ENCODE data around the gene C9orf43. TPM values are rescaled to one million over a fixed set of nuclear protein-coding genes. Genes with fewer than 3 reads are reported as not detected.
A peak's percentile ranks its signal among the peaks of the same experiment; 100 is the strongest.
"Not testable (repeated sequence)": the region's sequence is repeated elsewhere in the genome, so short reads cannot be mapped to it uniquely, and the experiment has no call there.

C9orf43 gene
- polyA plus RNA-seq, 4 donors: 0.42 to 0.81 (median 0.69) TPM; not detected in 1

DNA sequence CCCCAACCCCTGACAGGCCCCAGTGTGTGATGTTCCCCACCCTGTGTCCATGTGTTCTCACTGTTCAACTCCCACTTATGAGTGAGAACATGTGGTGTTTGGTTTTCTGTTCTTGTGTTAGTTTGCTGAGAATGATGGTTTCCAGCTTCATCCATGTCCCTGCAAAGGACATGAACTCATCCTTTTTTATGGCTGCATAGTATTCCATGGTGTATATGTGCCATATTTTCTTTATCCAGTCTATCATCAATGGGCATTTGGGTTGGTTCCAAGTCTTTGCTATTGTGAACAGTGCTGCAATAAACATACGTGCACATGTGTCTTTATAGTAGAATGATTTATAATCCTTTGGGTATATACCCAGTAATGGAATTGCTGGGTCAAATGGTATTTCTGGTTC lies 27.2 kb downstream of the C9orf43 start:
- H3K27me3 ChIP-seq (ENCODE audit: control insufficient read depth in 3 of 3, insufficient read depth in 3 of 3, low read length in 3 of 3); H3K9me3 ChIP-seq (ENCODE audit: control insufficient read depth in 2 of 2, insufficient read depth in 1 of 2, low read depth in 1 of 2, low read length in 1 of 2); FAIRE-seq; DNase-seq; H3K4me1 ChIP-seq (ENCODE audit: control insufficient read depth in 3 of 3, insufficient read depth in 2 of 3, low read depth in 1 of 3, low read length in 2 of 3); H3K27ac ChIP-seq (ENCODE audit: low read depth in 1 of 3, low read length in 2 of 3); H3K36me3 ChIP-seq (ENCODE audit: control insufficient read depth in 3 of 3, insufficient read depth in 2 of 3, low read depth in 1 of 3, low read length in 3 of 3); H3K4me3 ChIP-seq (ENCODE audit: low read depth in 1 of 3, low read length in 3 of 3): not testable (repeated sequence)
- WGBS, 3 donors: 59 to 83% (median 79%) methylated on average over 1 of the region's 1 CpG

DNA sequence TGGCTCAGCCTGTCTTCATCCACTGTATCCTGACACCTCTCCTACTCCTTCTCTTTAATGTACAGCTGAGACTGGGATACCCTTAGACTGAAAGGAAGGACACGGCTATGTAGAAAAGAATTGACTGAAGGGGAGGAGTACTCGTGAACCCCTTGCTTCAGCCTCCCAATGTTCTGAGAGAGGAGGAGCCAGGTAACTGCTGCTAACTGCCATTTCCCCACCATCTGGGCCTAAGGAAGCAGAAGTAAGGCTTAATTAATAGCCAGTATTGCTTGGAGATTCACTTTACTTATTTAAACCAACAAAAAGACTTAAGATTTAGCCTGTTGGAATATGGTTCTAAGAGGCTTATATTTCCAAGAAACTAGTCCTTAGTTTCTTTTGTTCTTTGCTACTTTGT lies 34.2 kb downstream of the C9orf43 start:
- no peaks in the 10 kb centered on the region for H3K27me3 ChIP-seq (ENCODE audit: control insufficient read depth in 3 of 3, insufficient read depth in 3 of 3, low read length in 3 of 3)
- no peak overlapping the region for H3K27ac ChIP-seq (ENCODE audit: low read depth in 1 of 3, low read length in 2 of 3)
- H3K36me3 ChIP-seq (ENCODE audit: control insufficient read depth in 3 of 3, insufficient read depth in 2 of 3, low read depth in 1 of 3, low read length in 3 of 3): no peaks in the 10 kb centered on the region
- DNase-seq: no peak
- H3K4me1 ChIP-seq (ENCODE audit: control insufficient read depth in 3 of 3, insufficient read depth in 2 of 3, low read depth in 1 of 3, low read length in 2 of 3): no peaks in the 10 kb centered on the region
- H3K4me3 ChIP-seq (ENCODE audit: low read depth in 1 of 3, low read length in 3 of 3): no peak overlapping the region
- H3K9me3 ChIP-seq (ENCODE audit: control insufficient read depth in 2 of 2, insufficient read depth in 1 of 2, low read depth in 1 of 2, low read length in 1 of 2): no peaks in the 10 kb centered on the region
- no peak for FAIRE-seq
- 86 to 95% (median 90%) methylated on average over 2 of the region's 2 CpGs for WGBS, 3 donors

DNA sequence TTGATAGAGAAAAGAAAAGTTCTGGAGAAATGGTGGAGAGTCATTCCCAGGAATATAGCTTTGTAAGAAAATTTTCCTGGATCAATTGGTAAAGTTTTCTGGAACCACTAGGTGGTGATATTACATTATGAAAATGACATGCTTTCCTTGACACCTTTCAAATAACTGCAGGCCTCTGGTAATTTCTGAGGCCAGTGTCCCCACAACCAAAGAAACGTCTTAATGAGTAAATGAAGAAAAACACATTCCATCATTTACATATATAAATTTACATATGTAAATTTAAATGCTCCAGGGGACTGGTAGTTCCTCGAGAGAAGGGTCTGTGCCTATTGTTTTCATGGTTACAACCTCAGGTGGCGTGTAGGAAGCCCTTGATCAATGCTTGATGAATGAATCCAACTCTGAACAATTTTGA lies 35.8 kb downstream of the C9orf43 start:
- FAIRE-seq: peak; percentile 47
- Histone ChIP-seq H3K27ac (ENCODE audit: low read depth in 1 of 3, low read length in 2 of 3) (no peak overlapping the region), H3K4me3 (ENCODE audit: low read depth in 1 of 3, low read length in 3 of 3) (no peak overlapping the region), H3K4me1 (ENCODE audit: control insufficient read depth in 3 of 3, insufficient read depth in 2 of 3, low read depth in 1 of 3, low read length in 2 of 3) (no peaks in the 10 kb centered on the region), H3K27me3 (ENCODE audit: control insufficient read depth in 3 of 3, insufficient read depth in 3 of 3, low read length in 3 of 3) (no peaks in the 10 kb centered on the region), H3K9me3 (ENCODE audit: control insufficient read depth in 2 of 2, insufficient read depth in 1 of 2, low read depth in 1 of 2, low read length in 1 of 2) (no peaks in the 10 kb centered on the region), H3K36me3 (ENCODE audit: control insufficient read depth in 3 of 3, insufficient read depth in 2 of 3, low read depth in 1 of 3, low read length in 3 of 3) (no peaks in the 10 kb centered on the region)
- peak; percentile 66 to 67 for DNase-seq
- WGBS, 3 donors: 54 to 59% (median 56%) methylated on average over 3 of the region's 3 CpGs

DNA sequence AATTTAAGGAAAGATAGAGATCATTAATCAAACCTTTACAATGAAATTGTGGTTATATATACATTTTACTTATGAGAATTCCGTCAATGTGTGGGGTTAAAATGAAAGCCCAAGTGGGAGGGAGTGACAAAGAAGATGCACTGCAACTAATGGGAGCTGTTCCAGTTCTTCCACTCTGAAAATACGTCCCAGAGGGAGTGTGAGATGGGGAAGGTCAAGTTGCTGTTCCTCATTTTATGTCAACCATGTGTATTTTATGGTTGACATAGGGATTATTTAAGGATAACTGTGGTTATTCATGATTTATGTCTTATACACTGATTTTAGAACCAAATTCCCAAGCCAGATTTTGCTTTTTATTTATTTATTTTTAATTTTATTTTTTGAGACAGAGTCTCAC lies 38.8 kb downstream of the C9orf43 start:
- Histone ChIP-seq H3K27ac (ENCODE audit: low read depth in 1 of 3, low read length in 2 of 3) (no peak overlapping the region), H3K4me3 (ENCODE audit: low read depth in 1 of 3, low read length in 3 of 3) (no peak overlapping the region), H3K36me3 (ENCODE audit: control insufficient read depth in 3 of 3, insufficient read depth in 2 of 3, low read depth in 1 of 3, low read length in 3 of 3) (no peaks in the 10 kb centered on the region), H3K9me3 (ENCODE audit: control insufficient read depth in 2 of 2, insufficient read depth in 1 of 2, low read depth in 1 of 2, low read length in 1 of 2) (no peaks in the 10 kb centered on the region), H3K4me1 (ENCODE audit: control insufficient read depth in 3 of 3, insufficient read depth in 2 of 3, low read depth in 1 of 3, low read length in 2 of 3) (no peaks in the 10 kb centered on the region), H3K27me3 (ENCODE audit: control insufficient read depth in 3 of 3, insufficient read depth in 3 of 3, low read length in 3 of 3) (no peaks in the 10 kb centered on the region)
- DNase-seq: no peak
- no peak for FAIRE-seq
- WGBS, 3 donors: 60 to 86% (median 72%) methylated on average over 2 of the region's 2 CpGs

DNA sequence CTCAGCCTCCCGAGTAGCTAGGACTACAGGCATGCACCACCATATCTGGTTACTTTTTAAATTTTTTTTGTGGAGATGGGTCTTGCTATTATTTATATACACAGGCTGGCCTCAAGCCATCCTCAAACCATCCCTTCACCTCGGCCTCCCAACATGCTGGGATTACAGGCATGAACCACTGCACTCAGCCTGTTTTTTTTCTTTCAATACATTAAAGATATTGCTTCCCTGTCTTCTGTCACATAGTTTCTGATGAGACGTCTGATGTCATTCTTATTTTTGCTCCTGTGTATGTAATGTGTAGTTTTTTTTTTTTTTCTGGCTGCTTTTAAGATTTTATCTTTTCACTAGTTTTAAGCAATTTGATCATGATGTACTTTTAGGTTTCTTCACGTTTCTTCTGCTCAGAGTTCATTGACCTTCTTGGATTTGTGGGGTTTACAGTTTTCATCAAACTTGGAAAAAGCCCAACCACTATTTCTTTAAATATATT lies 41.6 kb downstream of the C9orf43 start:
- 74 to 84% (median 82%) methylated on average over 4 of the region's 4 CpGs for WGBS, 3 donors
- Histone ChIP-seq H3K36me3 (ENCODE audit: control insufficient read depth in 3 of 3, insufficient read depth in 2 of 3, low read depth in 1 of 3, low read length in 3 of 3) (no peaks in the 10 kb centered on the region), H3K9me3 (ENCODE audit: control insufficient read depth in 2 of 2, insufficient read depth in 1 of 2, low read depth in 1 of 2, low read length in 1 of 2) (no peaks in the 10 kb centered on the region), H3K27me3 (ENCODE audit: control insufficient read depth in 3 of 3, insufficient read depth in 3 of 3, low read length in 3 of 3) (no peaks in the 10 kb centered on the region), H3K4me3 (ENCODE audit: low read depth in 1 of 3, low read length in 3 of 3) (no peak overlapping the region), H3K27ac (ENCODE audit: low read depth in 1 of 3, low read length in 2 of 3) (no peak overlapping the region), H3K4me1 (ENCODE audit: control insufficient read depth in 3 of 3, insufficient read depth in 2 of 3, low read depth in 1 of 3, low read length in 2 of 3) (peaks cover 2 to 18% (median 3%) of the 10 kb centered on the region in 3 donors)
- no peak for FAIRE-seq
- no peak for DNase-seq

DNA sequence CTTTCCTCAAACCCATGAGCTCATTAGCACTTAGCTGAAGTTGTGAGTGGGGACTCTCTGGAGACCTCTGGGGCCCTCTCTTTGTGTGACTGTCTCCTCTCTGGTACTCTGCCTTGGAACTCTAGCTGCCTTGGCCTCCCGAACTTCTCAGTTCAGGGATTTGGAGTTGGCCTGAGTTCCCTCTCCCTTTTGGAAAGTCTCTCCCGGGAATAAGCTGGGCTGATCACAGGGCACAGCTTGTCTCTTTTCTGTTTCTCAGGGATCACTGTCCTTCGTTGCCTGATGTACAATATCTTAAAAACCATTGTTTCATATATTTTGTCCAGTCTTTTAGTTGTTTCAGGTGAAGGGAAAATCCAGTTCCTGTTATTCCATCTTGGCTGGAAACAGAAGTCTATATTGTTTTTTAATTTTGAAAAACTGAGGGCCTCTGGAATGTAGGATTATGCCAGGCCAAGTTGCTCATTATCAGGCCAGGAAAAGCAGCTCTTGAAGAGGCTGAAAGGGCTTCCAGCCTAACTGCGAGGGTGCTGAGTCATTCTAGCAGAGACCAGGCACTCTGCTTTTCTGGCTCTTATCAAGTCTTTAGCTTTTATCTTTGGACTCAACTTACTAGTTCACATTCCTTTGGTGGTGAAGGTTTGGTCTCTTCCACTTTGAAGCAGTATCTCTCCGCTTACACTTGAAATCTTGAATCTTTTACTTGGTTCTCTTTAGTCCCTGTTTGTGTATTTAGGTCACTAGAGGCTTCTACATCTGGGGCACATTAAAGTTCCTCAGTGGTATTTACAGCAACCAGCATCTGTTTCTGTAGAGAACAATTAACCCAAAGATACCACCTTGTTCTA lies 44.6 kb downstream of the C9orf43 start:
- Histone ChIP-seq H3K4me3 (ENCODE audit: low read depth in 1 of 3, low read length in 3 of 3) (no peak overlapping the region), H3K9me3 (ENCODE audit: control insufficient read depth in 2 of 2, insufficient read depth in 1 of 2, low read depth in 1 of 2, low read length in 1 of 2) (no peaks in the 10 kb centered on the region), H3K36me3 (ENCODE audit: control insufficient read depth in 3 of 3, insufficient read depth in 2 of 3, low read depth in 1 of 3, low read length in 3 of 3) (no peaks in the 10 kb centered on the region), H3K27me3 (ENCODE audit: control insufficient read depth in 3 of 3, insufficient read depth in 3 of 3, low read length in 3 of 3) (no peaks in the 10 kb centered on the region), H3K4me1 (ENCODE audit: control insufficient read depth in 3 of 3, insufficient read depth in 2 of 3, low read depth in 1 of 3, low read length in 2 of 3) (peaks cover 2 to 18% (median 3%) of the 10 kb centered on the region in 3 donors), H3K27ac (ENCODE audit: low read depth in 1 of 3, low read length in 2 of 3) (peak overlapping the region; percentile 46 to 87 (median 59))
- whole genome bisulfite sequencing, 3 donors: 26 to 36% (median 34%) methylated on average over 5 of the region's 5 CpGs
- FAIRE-seq (no peak), DNase-seq (peak; percentile 80 to 88)

DNA sequence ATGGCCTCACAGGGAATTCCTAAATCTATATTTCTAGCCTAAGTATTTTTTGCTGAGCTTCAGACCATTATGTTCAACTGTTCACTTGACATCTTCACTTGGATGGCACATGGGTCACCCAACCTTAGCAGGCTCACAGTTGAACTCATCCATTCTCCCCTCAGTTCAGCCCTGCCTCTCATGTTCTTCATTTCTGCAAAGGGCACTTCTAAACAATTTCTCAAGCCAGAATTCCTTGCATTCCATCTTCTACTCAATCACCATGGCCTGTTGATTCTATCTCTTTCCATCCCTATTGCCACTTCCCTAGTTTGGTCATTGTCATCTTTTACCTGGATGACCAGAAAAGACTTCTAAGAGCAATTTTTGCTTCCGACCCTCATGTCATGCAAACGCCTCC lies 45.7 kb downstream of the C9orf43 start:
- peak overlapping the region in 1 of 3 donors; percentile 45 for H3K27ac ChIP-seq (ENCODE audit: low read depth in 1 of 3, low read length in 2 of 3)
- H3K27me3 ChIP-seq (ENCODE audit: control insufficient read depth in 3 of 3, insufficient read depth in 3 of 3, low read length in 3 of 3): no peaks in the 10 kb centered on the region
- WGBS, 3 donors: 99 to 100% (median 99%) methylated on average over 2 of the region's 2 CpGs
- DNase-seq: no peak
- H3K4me1 ChIP-seq (ENCODE audit: control insufficient read depth in 3 of 3, insufficient read depth in 2 of 3, low read depth in 1 of 3, low read length in 2 of 3): peaks cover 2 to 18% (median 3%) of the 10 kb centered on the region in 3 donors
- H3K9me3 ChIP-seq (ENCODE audit: control insufficient read depth in 2 of 2, insufficient read depth in 1 of 2, low read depth in 1 of 2, low read length in 1 of 2): no peaks in the 10 kb centered on the region
- no peak overlapping the region for H3K4me3 ChIP-seq (ENCODE audit: low read depth in 1 of 3, low read length in 3 of 3)
- no peak for FAIRE-seq
- H3K36me3 ChIP-seq (ENCODE audit: control insufficient read depth in 3 of 3, insufficient read depth in 2 of 3, low read depth in 1 of 3, low read length in 3 of 3): no peaks in the 10 kb centered on the region

DNA sequence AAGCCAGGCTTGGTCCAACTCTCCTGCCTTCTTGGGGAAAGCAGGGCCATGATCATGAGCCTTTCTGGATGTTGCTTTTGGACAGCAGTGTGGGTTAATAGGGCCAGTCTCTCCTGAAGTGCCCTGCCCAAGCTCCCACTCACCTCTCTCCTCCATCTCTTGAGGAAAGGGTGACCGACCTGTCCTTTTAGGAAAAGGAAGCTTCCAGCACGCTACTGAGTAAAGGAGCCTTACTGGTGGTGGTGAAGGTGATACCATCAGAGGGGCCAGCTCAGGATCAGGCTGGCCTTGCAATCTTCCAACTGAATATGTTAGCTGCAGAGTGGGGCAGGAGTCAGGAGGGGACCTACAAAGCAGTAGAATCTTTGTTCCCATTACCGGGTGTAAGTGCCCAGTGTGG lies 50.7 kb downstream of the C9orf43 start:
- DNase-seq (no peak), FAIRE-seq (no peak)
- WGBS, 3 donors: 82 to 96% (median 96%) methylated on average over 3 of the region's 3 CpGs

More for the DNA sequence above, 50.7 kb downstream of the C9orf43 start:
- Histone ChIP-seq H3K4me3 (ENCODE audit: low read depth in 1 of 3, low read length in 3 of 3) (no peak overlapping the region), H3K9me3 (ENCODE audit: control insufficient read depth in 2 of 2, insufficient read depth in 1 of 2, low read depth in 1 of 2, low read length in 1 of 2) (no peaks in the 10 kb centered on the region), H3K27ac (ENCODE audit: low read depth in 1 of 3, low read length in 2 of 3) (no peak overlapping the region), H3K4me1 (ENCODE audit: control insufficient read depth in 3 of 3, insufficient read depth in 2 of 3, low read depth in 1 of 3, low read length in 2 of 3) (peaks cover 0 to 26% (median 4%) of the 10 kb centered on the region in 3 donors), H3K27me3 (ENCODE audit: control insufficient read depth in 3 of 3, insufficient read depth in 3 of 3, low read length in 3 of 3) (no peaks in the 10 kb centered on the region), H3K36me3 (ENCODE audit: control insufficient read depth in 3 of 3, insufficient read depth in 2 of 3, low read depth in 1 of 3, low read length in 3 of 3) (peaks cover 0 to 2% (median 0%) of the 10 kb centered on the region in 3 donors)

Measured in small intestine (tissue), 7 donors.